ENCODE measurements around the gene CROCC. TPM values are rescaled to one million over a fixed set of nuclear protein-coding genes. Genes with fewer than 3 reads are reported as not detected.

The CROCC gene
- total RNA-seq, 3 donors from 2014 or later = 20.0 to 24.7 (median 20.3) TPM

DNA sequence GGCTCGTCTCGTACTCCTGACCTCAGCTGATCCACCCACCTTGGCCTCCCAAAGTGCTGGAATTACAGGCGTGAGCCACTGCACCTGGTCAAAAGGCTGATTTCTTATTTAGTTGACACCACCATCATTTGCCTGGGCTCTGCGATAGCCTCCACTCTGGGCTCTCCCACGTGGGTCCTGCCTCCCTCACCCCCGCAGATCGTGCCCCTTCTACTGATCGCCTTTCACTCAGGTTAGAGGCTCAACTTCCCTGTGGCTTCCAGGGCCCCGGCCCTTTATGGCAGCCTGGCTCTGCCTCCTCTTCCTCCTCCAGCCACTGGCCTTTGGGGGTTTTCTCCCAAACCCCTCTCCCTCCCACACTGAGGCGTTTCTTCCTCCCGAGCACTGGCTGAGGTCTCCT is 61.2 kb downstream of the CROCC start:
- Mint-ChIP-seq H3K4me3 (no peak overlapping the region), H3K27me3 (ENCODE audit: low read depth) (peaks cover 29% of the 10 kb centered on the region), H3K9me3 (no peaks in the 10 kb centered on the region), H3K4me1 (ENCODE audit: low read depth) (peaks cover 9% of the 10 kb centered on the region), H3K36me3 (ENCODE audit: insufficient read depth) (peaks cover 6% of the 10 kb centered on the region)
- no peak for ATAC-seq
- no peak for DNase-seq

DNA sequence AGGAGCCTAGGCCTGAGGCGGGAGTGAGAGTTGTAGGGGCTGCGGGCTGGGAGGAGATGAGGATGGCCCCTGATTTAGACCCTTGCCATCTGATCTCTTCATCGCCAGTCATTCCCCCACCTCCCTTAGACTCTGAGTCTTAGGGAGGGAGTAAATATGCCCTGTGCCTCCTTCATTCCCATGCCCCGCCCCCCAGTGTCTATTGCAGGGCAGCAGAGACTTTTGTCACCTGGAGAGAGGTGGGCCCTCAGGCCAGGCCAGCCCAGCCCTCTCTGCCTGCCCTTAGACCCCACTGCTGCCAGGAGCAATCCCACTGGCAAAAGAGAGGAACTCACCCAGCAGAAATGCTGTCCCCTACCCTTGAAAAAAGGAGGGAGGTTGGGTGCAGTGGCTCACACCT is 61.9 kb downstream of the CROCC start:
- no peaks in the 10 kb centered on the region for H3K9me3 Mint-ChIP-seq
- H3K27me3 Mint-ChIP-seq (ENCODE audit: low read depth) = peaks cover 29% of the 10 kb centered on the region
- H3K4me1 Mint-ChIP-seq (ENCODE audit: low read depth) = peaks cover 9% of the 10 kb centered on the region
- no peak for ATAC-seq
- no peak for DNase-seq
- no peak overlapping the region for H3K4me3 Mint-ChIP-seq
- H3K36me3 Mint-ChIP-seq (ENCODE audit: insufficient read depth) = peaks cover 6% of the 10 kb centered on the region

DNA sequence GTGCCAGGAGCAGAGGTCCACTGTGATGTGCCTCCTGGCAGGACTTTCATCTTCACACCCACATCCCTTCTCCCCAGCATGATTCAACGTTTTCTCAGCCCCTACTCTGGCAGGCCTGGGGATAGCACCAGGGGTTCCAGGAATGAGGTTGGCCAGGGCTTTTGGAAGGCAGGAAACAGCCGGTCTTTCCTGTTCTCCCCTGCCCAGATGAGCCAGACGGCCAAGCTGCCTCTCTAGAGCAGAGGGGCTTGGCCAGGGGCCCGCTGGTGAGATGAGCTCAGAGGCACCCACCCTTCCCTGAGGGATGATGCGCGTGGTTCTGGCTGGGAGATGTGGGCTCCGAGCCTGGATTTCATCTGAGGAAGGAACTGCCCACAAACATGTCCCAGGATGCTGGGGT is 63.0 kb downstream of the CROCC start:
- peaks cover 25% of the 10 kb centered on the region for H3K27me3 Mint-ChIP-seq (ENCODE audit: low read depth)
- H3K9me3 Mint-ChIP-seq = no peaks in the 10 kb centered on the region
- DNase-seq (no peak), ATAC-seq (no peak)
- H3K4me3 Mint-ChIP-seq = no peak overlapping the region
- H3K36me3 Mint-ChIP-seq (ENCODE audit: insufficient read depth) = peaks cover 12% of the 10 kb centered on the region
- peaks cover 9% of the 10 kb centered on the region for H3K4me1 Mint-ChIP-seq (ENCODE audit: low read depth)

- ATAC-seq (no peak), DNase-seq (no peak)
- Mint-ChIP-seq H3K4me1 (ENCODE audit: low read depth) (peaks cover 4% of the 10 kb centered on the region), H3K27me3 (ENCODE audit: low read depth) (peaks cover 20% of the 10 kb centered on the region), H3K4me3 (no peak overlapping the region), H3K36me3 (ENCODE audit: insufficient read depth) (peaks cover 12% of the 10 kb centered on the region), H3K9me3 (no peaks in the 10 kb centered on the region)
Measured at GRCh38 chr1:16986113-16986512, 64.4 kb downstream of the CROCC start.

- Mint-ChIP-seq H3K9me3 (no peaks in the 10 kb centered on the region), H3K4me3 (no peak overlapping the region), H3K27me3 (ENCODE audit: low read depth) (peaks cover 15% of the 10 kb centered on the region), H3K36me3 (ENCODE audit: insufficient read depth) (peaks cover 15% of the 10 kb centered on the region), H3K4me1 (ENCODE audit: low read depth) (no peaks in the 10 kb centered on the region)
- ATAC-seq = no peak
- no peak for DNase-seq
Measured at GRCh38 chr1:16986560-16986959, 64.8 kb downstream of the CROCC start.

GRCh38 chr1:16986962-16987361 is 65.2 kb downstream of the CROCC start:
- no peak for ATAC-seq
- Mint-ChIP-seq H3K4me1 (ENCODE audit: low read depth) (no peaks in the 10 kb centered on the region), H3K27me3 (ENCODE audit: low read depth) (peaks cover 12% of the 10 kb centered on the region), H3K36me3 (ENCODE audit: insufficient read depth) (peaks cover 15% of the 10 kb centered on the region), H3K9me3 (no peaks in the 10 kb centered on the region), H3K4me3 (no peak overlapping the region)
- no peak for DNase-seq

GRCh38 chr1:16988210-16988609 is 66.5 kb downstream of the CROCC start:
- ATAC-seq = no peak
- Mint-ChIP-seq H3K4me1 (ENCODE audit: low read depth) (no peaks in the 10 kb centered on the region), H3K27me3 (ENCODE audit: low read depth) (peaks cover 5% of the 10 kb centered on the region), H3K4me3 (no peak overlapping the region), H3K36me3 (ENCODE audit: insufficient read depth) (peaks cover 15% of the 10 kb centered on the region), H3K9me3 (no peaks in the 10 kb centered on the region)
- no peak for DNase-seq

GRCh38 chr1:16989676-16990391 is 68.1 kb downstream of the CROCC start:
- Mint-ChIP-seq H3K36me3 (ENCODE audit: insufficient read depth) (peaks cover 15% of the 10 kb centered on the region), H3K4me3 (no peak overlapping the region), H3K27me3 (ENCODE audit: low read depth) (no peaks in the 10 kb centered on the region), H3K4me1 (ENCODE audit: low read depth) (no peaks in the 10 kb centered on the region), H3K9me3 (no peaks in the 10 kb centered on the region)
- DNase-seq (no peak), ATAC-seq (no peak)

DNA sequence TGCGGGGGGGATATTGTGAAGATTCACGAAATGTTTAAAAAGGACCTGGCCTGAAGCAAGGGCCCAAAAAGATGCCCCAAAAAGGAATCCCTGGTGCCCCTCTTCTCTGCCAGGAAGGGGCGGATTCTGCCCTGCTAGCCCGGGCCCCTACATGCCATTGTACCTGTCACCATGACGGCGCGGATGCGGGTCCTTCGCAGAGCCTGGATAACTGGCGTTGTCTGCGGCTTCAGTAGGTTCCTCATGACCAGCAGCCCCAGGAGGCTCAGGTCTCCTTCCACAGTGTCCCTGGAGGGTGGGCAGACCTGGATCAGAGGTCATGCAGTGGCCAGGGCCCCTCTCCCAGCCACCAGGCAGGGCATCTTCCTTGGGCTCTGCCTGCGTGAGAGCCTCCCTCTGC is 69.8 kb downstream of the CROCC start:
- no peaks in the 10 kb centered on the region for H3K27me3 Mint-ChIP-seq (ENCODE audit: low read depth)
- peaks cover 9% of the 10 kb centered on the region for H3K36me3 Mint-ChIP-seq (ENCODE audit: insufficient read depth)
- no peak overlapping the region for H3K4me3 Mint-ChIP-seq
- H3K4me1 Mint-ChIP-seq (ENCODE audit: low read depth) = no peaks in the 10 kb centered on the region
- no peak for DNase-seq
- no peaks in the 10 kb centered on the region for H3K9me3 Mint-ChIP-seq
- no peak for ATAC-seq

DNA sequence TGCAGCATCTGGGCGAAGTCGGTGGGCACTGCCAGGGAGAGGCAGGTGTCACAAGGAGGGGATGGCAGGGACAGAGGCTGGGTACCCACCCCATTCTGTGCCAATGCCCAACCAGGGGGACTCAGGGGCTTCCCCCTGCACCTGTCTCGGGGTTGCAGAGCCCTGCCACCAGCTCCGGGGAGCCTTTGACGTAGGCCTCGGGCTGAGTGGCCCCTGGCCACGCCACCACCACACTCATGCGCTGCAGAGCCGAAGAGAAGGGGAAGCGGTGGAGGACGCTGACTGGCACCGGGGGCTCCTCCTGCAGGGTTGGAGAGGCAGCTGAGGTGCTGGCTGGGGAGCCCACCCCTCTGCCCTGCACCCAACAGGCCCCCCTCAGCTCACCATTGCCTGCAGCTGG is 70.4 kb downstream of the CROCC start:
- DNase-seq (no peak), ATAC-seq (no peak)
- peaks cover 9% of the 10 kb centered on the region for H3K36me3 Mint-ChIP-seq (ENCODE audit: insufficient read depth)
- no peaks in the 10 kb centered on the region for H3K4me1 Mint-ChIP-seq (ENCODE audit: low read depth)
- H3K4me3 Mint-ChIP-seq = no peak overlapping the region
- no peaks in the 10 kb centered on the region for H3K9me3 Mint-ChIP-seq
- H3K27me3 Mint-ChIP-seq (ENCODE audit: low read depth) = no peaks in the 10 kb centered on the region

DNA sequence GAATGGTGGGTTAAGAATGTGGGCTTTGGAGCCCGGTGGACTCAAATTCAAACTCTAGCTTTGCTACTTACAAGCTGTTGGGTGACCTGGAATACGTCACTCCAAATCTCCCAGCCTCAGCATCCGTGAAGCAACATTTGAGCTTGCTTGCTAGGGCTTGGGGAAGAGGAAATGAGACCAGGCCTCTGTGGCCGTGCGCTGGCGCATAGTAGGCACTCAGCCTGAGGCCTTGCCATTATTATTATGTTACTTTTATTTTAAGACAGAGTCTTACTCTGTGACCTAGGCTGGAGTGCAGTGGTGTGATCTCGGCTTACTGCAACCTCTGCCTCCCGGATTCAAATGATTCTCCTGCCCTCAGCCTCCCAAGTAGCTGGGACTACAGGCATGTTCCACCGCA is 70.9 kb downstream of the CROCC start:
- no peaks in the 10 kb centered on the region for H3K27me3 Mint-ChIP-seq (ENCODE audit: low read depth)
- DNase-seq = no peak
- H3K4me3 Mint-ChIP-seq = no peak overlapping the region
- H3K36me3 Mint-ChIP-seq (ENCODE audit: insufficient read depth) = peaks cover 9% of the 10 kb centered on the region
- no peaks in the 10 kb centered on the region for H3K9me3 Mint-ChIP-seq
- no peaks in the 10 kb centered on the region for H3K4me1 Mint-ChIP-seq (ENCODE audit: low read depth)
- no peak for ATAC-seq

- DNase-seq (no peak), ATAC-seq (no peak)
- peaks cover 12% of the 10 kb centered on the region for H3K36me3 Mint-ChIP-seq (ENCODE audit: insufficient read depth)
- H3K27me3 Mint-ChIP-seq (ENCODE audit: low read depth) = no peaks in the 10 kb centered on the region
- no peaks in the 10 kb centered on the region for H3K9me3 Mint-ChIP-seq
- no peaks in the 10 kb centered on the region for H3K4me1 Mint-ChIP-seq (ENCODE audit: low read depth)
- no peak overlapping the region for H3K4me3 Mint-ChIP-seq
Measured at GRCh38 chr1:16993521-16994038, 71.8 kb downstream of the CROCC start.

GRCh38 chr1:16996845-16997244 is 75.1 kb downstream of the CROCC start:
- H3K27me3 Mint-ChIP-seq (ENCODE audit: low read depth) = no peaks in the 10 kb centered on the region
- no peaks in the 10 kb centered on the region for H3K4me1 Mint-ChIP-seq (ENCODE audit: low read depth)
- H3K9me3 Mint-ChIP-seq = no peaks in the 10 kb centered on the region
- no peak overlapping the region for H3K4me3 Mint-ChIP-seq
- peaks cover 12% of the 10 kb centered on the region for H3K36me3 Mint-ChIP-seq (ENCODE audit: insufficient read depth)
- ATAC-seq (no peak), DNase-seq (no peak)

DNA sequence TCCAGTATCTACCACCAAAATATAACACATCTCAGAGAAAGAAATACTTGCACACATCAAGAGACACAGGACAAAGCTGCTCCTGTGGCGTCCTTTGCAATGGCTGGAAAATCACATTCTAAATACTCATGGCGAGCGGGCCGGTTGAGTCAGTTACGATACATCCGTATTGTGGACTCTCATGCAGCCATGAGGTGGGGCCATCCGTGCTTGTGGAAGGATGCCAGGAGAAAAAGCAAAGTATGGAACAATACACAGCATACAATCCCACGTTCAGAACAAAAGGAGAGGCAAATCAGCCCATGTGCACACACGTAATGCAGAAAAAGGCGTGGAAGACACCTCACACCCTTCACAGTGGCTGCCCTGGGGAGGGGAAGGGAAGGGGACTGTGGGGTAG is 76.9 kb downstream of the CROCC start:
- no peak for DNase-seq
- H3K27me3 Mint-ChIP-seq (ENCODE audit: low read depth) = no peaks in the 10 kb centered on the region
- H3K36me3 Mint-ChIP-seq (ENCODE audit: insufficient read depth) = peaks cover 13% of the 10 kb centered on the region
- no peak for ATAC-seq
- no peaks in the 10 kb centered on the region for H3K9me3 Mint-ChIP-seq
- no peak overlapping the region for H3K4me3 Mint-ChIP-seq
- H3K4me1 Mint-ChIP-seq (ENCODE audit: low read depth) = no peaks in the 10 kb centered on the region

DNA sequence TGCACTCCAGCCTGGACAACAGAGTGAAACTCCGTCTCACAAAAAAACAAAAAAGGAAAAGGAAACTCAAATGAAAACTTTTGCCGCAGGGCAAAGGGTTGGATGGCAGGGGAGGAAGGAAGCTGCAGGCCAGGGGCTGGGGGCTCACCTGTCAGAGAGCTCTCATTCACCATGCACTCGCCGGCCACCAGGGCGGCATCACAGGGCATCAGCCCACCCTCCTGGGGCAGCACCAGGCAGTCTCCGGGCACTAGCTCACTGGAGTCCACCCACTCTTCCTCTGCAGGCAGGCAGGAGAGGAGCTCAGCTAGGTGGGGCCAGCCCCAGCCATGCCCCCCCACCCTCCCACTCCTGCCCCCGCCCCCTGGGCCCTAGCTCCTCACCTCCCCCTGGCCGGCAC is 78.1 kb downstream of the CROCC start:
- Mint-ChIP-seq H3K9me3 (no peaks in the 10 kb centered on the region), H3K4me1 (ENCODE audit: low read depth) (no peaks in the 10 kb centered on the region), H3K4me3 (no peak overlapping the region), H3K36me3 (ENCODE audit: insufficient read depth) (peaks cover 18% of the 10 kb centered on the region), H3K27me3 (ENCODE audit: low read depth) (no peaks in the 10 kb centered on the region)
- no peak for ATAC-seq
- DNase-seq = no peak
